CD4-positive, alpha-beta T cell treated with Interferon alpha-2 for 1 hour (primary cell): ENCODE results near the gene PNMT.

Source experiments
- DNase-seq, 2 donors: peaks; one replicate each; pipeline ENCODE4 v3.0.0-alpha.2; 2020 to 2022

The PNMT gene

DNA sequence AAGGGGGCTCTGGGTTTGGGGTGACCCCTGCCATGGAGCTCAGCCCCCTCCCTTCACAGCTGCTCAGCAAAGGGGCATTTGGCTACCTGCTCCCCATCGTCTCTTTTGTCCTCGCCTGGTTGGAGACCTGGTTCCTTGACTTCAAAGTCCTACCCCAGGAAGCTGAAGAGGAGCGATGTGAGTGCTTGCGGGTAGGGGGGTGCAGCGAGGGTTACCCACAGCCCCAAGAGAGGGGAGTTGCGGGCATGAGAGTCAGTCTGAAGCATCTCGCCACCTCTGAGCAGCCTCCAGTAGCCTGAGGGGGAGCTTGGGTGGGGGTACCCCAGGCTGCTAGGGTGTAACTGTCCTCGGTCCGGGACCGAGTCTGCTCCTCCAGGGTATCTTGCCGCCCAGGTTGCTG lies 9.9 kb upstream of the PNMT start:
- no peak for DNase-seq

DNA sequence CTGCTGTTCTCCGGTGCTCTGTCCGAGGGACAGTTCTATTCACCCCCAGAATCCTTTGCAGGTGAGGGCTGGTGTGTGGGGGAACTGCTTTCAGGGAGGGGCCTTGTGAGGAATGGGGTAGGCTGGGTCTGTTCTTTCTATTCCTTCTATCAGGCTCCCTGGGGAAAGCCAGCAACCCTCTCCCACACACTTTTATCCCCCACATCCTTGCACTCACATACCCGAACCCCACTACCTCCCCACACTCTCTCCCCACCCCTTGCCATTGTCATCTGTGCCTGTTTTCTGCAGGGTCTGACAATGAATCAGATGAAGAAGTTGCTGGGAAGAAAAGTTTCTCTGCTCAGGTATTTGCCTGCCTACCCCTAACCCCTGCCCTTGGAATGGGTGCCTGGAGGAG lies 9.5 kb upstream of the PNMT start:
- no peak for DNase-seq

DNA sequence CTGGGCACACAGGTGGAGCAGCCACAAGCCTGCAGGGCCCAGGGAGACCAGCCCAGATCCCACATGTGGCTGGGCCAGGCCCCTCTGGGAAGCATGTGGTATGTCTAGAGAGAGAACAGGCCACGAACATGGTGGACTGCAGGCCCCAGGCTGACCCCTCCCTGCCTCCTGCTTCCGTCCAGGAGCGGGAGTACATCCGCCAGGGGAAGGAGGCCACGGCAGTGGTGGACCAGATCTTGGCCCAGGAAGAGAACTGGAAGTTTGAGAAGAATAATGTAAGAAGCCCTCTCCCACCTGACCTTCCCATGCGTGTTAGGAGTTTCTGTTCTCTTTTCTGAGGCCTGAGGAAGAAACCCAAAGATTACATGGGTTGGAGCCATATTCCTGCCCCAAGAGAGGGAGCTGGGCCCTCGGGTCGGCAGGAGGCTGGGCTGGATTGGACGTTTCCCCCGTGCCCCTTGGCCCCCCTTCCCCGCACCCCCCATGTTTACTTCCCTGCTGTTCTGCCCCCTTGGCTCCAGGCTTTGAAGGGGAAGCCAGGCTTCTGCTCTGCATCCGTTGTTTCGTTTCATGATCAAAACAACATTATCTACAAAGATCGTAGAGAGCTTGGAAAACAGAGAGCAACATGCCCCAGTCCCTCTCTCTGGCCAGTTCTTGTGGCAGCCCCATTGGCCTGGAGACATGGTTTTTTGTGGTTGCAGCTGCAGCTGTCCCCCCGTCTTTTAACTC lies 8.8 kb upstream of the PNMT start:
- no peak for DNase-seq

DNA sequence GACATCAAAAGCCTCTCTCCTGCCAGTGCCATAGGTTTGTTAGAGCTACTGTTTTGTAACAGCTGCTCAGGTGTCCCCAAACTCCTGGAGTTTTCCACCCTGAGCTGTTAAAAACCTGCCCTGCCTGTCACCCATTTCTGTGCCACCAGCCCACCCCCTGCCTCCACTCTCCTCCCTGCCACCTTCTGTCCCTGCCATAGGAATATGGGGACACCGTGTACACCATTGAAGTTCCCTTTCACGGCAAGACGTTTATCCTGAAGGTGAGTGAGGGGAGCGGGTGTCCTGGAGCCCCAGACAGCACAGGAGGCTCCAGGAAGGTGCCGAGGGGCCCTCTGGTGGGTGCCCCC lies 8.3 kb upstream of the PNMT start:
- no peak for DNase-seq

DNA sequence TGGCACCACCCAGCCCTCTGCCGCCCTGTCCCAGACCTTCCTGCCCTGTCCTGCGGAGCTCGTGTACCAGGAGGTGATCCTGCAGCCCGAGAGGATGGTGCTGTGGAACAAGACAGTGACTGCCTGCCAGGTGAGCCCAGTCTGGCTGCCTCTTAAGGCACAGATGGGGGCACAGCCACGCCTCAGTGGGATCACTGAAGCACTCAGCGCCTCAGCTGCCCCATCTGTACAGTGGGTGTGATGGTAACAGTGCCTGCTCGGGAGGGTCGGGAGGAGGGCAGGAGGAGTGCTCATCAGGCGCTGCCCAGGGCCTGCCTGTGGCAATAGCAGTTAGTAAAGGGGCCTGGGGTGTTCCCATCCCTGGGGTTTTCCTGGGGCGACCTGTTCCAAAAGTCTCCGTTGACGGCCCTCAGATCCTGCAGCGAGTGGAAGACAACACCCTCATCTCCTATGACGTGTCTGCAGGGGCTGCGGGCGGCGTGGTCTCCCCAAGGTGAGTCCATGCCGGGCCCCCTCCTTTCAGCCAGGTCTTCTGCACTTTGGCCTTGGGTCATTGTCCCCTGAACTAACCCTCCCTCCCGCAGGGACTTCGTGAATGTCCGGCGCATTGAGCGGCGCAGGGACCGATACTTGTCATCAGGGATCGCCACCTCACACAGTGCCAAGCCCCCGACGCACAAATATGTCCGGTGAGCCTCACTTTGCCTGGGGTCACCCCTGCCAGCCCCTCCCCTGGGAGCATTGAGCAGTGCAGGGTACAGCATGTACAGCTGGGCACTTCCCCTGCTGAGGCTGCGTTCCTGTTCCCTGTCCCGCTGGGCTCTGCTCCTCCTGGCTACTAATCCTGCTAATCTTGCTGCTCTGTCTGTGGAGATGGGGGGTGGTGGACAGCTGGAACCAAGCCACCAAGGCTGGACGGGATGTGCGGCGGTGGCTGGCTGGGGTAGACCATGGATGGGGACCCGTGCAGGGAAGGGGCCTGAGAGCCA lies 7.6 kb upstream of the PNMT start:
- no peak for DNase-seq

DNA sequence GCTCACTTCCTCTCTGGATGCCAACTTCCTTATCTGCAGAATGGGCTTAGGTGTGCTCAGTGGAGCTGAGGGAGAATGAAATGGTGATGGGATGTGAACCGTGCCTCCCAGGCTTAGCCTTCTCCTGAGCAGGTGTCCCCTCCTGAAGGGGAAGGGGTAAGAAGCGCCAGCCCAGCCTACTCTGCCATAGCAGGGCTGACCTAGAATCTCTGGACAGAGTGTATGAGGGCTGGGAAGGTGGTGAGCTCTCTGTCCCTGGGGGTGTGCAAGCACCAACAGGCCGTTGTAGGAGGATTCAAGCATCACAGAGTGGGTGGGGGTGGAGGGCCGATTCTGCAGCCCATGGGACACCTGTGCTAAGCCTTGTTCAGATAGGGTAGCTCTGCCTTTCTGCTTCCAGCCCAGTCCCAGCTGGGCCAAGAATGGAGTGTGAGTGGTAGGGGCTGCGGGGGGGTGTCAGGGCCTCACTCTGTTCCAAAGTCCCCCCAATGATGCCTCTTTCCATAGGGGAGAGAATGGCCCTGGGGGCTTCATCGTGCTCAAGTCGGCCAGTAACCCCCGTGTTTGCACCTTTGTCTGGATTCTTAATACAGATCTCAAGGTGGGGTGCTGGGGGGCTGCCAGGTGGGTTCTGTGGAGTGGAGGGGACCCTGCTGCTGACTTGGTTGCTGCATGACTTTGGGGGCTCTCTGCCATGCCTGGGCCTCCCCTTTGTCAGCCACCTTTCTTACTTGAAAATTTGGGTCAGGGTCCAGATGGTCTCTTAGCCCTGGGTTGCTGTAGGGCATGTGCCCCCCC lies 6.3 kb upstream of the PNMT start:
- no peak for DNase-seq

DNA sequence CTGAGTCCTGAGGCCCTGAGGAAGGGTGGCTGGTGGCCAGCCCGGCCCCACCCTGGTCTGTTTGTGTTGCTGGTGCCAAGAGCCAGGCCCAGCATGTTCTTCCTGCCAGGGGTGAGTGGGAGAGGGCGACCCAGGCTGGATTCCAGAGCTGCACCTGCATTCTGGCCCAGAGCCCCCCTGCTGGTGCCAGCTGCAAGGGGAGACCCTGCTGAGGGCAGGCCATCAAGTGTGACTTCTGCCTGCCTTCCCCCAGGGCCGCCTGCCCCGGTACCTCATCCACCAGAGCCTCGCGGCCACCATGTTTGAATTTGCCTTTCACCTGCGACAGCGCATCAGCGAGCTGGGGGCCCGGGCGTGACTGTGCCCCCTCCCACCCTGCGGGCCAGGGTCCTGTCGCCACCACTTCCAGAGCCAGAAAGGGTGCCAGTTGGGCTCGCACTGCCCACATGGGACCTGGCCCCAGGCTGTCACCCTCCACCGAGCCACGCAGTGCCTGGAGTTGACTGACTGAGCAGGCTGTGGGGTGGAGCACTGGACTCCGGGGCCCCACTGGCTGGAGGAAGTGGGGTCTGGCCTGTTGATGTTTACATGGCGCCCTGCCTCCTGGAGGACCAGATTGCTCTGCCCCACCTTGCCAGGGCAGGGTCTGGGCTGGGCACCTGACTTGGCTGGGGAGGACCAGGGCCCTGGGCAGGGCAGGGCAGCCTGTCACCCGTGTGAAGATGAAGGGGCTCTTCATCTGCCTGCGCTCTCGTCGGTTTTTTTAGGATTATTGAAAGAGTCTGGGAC lies 5.5 kb upstream of the PNMT start:
- DNase-seq, result no peak

DNA sequence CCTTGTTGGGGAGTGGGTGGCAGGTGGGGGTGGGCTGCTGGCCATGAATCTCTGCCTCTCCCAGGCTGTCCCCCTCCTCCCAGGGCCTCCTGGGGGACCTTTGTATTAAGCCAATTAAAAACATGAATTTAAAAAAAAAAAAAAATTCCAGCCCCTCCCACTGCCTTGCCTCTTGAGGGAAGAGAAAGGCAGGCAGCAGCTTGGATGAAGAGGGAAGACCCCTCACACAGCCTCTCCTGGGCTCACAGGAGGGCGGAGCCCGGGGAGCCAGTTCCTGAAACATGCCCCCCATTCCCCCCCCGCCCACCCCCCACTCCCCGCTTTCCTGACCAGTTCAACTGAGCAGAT lies 4.9 kb upstream of the PNMT start:
- DNase-seq, result no peak

DNA sequence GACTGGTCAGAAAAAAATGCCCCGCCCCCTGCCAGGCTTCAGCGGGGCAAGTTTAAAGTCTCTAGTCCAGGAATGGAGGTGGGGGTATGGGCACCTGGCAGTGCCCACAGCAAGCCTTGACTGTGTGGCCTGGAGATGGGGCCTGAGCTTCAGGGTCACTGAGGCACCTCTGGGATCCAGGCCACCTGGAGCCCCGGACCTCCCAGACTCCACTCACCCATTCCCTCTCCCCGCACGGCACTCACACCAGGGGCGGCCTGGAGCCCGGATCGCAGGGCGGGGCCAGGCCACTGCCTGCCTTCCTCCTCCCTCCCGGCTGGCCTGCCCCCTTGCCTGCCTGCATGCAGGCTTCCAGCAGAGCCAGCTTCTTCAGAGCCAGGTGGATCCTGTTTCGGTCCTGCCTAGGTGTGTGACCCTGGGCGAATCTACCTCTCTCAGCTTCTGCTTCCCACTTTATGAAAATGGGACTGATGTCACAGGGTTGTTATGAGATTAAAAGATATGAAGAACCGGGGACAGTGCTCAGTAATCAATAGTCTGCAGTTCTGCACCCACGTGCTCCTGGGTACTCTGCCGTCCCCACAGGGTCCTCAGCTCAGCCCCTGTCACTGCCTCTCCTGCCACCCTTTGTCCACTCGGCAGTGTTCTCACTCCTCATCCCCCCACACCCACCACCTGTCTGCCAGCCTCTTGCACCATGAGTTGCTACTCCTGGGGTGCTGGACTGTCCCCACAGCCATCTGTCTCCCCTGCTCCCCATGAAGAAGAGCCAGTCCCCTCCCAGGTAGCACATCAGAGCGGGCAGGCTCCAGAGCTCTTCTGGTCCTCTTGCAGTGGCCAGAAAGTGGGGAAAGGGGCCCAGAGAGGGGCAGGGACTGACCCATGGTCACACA lies 4.3 kb upstream of the PNMT start:
- no peak for DNase-seq

DNA sequence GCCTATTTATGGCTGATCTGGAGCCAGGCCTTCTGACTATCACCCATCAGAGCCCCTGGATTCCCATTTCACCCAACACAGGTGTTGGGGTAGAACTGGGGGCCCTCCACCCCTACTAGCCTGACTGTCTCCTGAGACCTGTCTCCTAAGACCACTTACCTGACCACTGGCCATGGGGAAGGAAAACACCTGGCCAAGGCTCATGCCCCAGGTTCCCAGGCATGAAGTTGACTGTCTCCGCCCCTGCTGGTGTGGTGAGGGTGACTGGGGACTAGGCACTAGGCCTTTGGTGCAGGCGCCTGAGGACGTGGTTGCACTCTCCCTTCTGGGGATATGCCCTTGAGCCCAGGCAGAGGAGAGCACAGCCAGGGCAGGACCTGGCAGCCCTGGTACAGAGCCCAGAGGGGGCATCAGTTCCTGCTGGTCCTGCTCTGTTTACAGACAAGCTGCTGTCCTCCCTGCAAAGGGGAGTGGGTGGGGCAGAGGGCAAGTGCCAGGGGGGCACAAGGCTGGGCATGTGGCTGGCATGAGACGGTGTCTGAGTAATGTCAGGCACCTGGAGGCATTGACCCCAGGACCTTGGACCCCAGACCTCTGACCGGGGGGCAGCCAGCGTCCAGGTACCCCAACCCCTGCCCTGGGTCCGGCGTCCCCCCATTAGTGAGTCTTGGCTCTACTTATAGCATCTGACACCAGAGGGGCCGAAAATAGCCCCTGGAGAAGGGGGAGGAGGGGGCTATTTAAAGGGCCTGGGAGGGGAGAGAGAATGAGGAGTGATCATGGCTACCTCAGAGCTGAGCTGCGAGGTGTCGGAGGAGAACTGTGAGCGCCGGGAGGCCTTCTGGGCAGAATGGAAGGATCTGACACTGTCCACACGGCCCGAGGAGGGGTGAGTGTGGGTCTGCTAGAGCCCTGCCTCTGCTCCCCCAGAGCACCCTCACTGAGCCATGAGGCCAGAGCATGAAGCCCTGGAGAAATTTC lies 3.4 kb upstream of the PNMT start, which contains the start of gene TCAP:
Gene TCAP, plus strand, starts transcription at position 769 of the 981 bp plus-strand sequence. Its CDS starts 11 bp downstream, at position 780.
- no peak for DNase-seq

DNA sequence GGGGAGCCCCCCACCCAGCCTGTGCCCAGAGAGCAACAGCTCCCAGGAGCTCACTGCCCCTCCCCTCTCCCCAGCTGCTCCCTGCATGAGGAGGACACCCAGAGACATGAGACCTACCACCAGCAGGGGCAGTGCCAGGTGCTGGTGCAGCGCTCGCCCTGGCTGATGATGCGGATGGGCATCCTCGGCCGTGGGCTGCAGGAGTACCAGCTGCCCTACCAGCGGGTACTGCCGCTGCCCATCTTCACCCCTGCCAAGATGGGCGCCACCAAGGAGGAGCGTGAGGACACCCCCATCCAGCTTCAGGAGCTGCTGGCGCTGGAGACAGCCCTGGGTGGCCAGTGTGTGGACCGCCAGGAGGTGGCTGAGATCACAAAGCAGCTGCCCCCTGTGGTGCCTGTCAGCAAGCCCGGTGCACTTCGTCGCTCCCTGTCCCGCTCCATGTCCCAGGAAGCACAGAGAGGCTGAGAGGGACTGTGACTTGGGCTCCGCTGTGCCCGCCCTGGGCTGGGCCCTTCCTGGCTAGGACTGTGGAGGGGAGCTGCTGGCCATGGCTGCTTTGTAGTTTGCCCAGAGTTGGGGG lies 2.5 kb upstream of the PNMT start:
- no peak for DNase-seq

DNA sequence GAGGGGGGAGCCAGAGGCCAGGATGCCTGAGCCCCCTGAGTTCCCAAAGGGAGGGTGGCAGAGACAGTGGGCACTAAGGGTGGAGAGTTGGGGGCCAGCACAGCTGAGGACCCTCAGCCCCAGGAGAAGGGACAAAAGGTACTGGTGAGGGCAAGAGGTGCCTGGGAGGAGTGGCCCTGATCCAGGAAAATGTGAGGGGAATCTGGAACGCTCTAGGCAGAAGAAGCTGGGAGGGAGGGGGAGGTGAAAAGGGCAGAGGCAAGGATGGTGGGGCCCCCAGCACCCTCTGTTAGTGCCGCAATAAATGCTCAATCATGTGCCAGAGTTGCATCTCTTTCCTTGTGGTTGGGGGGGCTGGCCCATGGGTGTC lies 2.0 kb upstream of the PNMT start:
- no peak for DNase-seq

DNA sequence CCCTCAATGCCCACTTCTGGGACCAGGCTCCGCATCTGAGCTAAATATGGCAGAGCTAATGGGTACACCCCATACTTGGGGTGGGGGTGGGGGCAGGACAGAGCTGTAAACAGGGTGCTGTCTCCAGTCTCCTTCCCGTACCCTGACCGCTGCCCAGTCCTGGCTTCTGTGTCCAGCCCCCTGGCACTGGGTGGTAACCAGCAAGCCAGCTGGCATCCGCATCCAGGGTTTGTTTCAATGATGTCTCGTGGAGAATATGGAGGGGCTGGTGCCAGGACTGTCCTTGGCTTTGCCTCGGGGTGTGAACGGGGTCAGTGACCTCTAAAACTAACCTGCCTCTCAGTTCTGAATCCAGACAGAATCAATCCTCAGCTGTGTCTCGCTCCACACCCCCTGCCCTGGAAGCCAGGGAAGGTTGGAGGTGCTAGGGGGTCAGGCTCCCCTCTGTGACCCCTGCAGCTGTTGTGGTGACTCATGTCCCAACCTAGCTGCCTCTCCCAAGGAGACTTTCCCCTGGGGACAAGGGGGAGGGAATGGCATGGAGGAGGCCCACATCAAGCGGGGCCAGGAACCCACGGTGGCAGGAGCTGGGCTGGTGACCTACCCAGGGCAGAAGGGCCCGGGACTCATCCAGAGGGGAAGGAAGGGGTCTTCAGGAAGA lies 1.5 kb upstream of the PNMT start:
- no peak for DNase-seq

DNA sequence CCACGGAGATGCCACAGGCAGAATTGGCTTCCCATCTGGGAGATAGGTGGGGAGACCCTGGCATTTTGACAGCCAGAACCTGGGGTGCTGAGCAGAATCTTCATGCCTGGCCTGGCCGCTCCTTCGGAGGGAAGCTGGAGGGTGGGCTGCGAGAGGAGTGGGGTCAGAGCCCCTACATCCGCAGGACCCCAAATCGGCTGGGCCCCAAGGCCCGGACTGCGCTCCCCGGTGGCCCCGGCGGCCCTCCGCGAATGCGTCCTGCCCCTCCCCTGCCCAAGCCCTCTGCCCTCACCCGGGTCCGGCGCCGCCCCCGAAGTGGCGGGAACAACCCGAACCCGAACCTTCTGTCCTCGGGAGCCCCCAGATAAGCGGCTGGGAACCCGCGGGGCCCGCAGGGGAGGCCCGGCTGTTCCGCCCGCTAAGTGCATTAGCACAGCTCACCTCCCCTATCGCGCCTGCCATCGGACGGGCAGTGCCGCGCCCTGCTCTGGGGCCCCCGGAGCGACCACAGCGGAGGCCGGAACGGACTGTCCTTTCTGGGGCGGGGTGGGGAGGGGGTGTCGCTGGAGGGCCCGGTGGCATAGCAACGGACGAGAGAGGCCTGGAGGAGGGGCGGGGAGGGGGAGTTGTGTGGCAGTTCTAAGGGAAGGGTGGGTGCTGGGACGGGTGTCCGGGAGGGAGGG lies 850 bp upstream of the PNMT start:
- peak in 1 of 2 donors; percentile 21 for DNase-seq

DNA sequence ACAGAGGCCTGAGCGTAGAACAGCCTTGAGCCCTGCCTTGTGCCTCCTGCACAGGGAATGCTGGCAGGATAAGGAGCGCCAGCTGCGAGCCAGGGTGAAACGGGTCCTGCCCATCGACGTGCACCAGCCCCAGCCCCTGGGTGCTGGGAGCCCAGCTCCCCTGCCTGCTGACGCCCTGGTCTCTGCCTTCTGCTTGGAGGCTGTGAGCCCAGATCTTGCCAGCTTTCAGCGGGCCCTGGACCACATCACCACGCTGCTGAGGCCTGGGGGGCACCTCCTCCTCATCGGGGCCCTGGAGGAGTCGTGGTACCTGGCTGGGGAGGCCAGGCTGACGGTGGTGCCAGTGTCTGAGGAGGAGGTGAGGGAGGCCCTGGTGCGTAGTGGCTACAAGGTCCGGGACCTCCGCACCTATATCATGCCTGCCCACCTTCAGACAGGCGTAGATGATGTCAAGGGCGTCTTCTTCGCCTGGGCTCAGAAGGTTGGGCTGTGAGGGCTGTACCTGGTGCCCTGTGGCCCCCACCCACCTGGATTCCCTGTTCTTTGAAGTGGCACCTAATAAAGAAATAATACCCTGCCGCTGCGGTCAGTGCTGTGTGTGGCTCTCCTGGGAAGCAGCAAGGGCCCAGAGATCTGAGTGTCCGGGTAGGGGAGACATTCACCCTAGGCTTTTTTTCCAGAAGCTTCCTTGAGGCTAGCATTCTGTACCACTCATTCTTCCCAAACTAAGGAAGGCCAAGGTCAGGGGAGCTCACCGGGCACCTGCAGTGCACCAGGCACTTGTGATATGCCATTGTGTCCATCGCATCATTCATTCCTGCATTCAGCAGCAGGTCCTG lies 1.9 kb downstream of the PNMT start:
- DNase-seq, result no peak

DNA sequence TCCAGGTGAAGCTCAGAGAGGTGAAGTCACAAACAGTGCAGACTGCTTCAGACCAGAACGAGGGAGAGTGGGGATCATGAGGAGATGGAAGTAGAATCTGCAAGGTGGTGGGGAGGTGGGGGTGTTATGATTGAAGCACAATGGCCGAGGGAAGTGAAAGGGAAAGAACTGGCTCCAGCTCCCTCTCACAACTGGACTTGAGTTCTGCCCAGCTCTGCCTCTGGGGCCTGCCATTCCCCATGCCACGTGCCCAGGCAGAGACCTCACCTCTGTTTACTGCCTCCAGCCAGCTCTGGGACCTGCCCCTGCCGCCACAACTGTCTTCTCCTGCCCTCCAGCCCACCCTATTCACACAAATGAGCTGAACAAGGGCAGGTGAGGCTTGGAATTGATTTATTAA lies 2.5 kb downstream of the PNMT start:
- DNase-seq, result no peak

DNA sequence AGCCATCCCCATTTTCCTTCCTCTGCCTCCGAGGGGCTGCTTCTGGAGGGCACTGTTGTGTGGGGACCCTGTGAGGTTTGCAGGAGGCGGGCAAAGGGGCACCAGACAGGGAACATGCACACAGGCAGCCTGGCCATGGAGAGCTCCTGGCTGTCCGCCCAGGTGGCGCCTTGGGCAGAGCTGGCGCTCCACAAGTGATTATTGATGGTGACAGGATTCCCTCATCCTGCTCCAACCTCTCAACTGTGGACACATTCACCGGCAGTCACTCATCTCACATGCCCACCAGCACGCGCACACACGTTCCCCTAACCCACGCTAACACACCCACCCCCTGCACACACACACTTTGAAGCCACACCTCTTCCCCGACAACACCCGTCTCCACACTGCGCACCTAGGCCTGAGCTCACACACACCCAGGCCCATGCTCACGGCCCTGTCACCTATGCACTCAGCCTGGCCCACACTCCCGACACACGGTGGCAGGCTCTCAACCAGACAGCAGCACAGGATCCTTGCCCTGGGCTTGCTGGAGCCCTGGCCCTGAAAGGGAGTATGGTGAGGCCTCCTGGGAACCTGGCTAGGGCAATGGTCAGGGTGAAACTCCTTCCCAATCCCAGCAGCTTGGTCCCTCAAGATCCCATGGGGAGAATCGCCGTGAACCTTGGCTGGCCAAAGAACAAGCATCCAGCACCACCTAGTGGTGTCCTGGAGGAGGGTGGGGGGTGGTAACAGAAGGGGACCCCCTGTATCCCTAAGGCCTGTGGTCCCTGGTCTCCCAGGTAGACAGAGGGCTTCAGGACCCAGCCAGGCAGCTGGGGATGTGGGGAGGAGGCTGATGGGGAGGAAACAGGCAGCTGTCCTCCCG lies 3.6 kb downstream of the PNMT start:
- DNase-seq, result no peak
